ENCODE results near the gene SLC25A21.
"Not testable (repeated sequence)": the region's sequence is repeated elsewhere in the genome, so short reads cannot be mapped to it uniquely, and the experiment has no call there.

Gene SLC25A21

DNA sequence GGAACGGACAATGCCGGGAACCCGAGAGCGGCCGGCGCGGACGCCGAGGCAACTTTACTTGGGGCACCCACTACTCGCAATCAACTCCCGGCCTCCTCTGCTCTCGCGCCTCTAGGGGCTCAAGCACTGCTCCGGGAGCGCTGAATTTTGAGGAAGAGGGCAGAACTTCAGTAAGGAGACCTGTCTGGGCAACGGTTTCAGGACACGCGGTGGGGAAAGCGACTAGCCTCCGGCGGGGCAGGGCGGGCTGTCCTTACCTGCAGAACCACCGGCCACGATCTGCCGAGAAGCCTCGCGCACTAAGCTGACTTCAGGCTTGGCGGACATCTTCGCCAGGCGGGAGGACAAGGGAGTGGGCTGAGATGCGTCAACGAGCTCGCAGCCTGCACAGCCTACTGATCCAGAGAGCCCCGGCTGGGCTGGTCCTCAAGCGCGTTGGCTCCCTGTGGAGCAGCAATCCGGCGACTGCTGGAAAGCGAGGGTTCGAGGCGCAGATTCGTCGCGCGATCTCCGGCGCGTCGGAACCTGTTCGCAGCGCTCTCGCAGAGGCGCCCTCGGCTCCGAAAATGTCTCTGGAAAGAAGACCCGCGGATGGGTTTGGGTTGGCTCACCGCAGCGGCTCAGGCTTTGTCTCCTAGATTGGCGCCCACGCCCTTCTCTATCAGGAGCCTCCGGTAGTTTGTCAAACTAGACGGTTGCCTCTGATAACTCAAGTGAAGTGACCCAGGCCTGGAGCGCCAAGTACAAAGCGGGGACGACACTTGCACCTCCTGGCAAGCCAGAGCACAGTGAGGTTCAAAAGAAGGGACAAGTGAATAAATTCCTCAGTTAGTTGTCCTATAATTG lies at the start of gene SLC25A21:
Gene SLC25A21 (minus strand): TSS at position 583 of the 846 bp plus-strand sequence.
- DNase-seq, result no peak

DNA sequence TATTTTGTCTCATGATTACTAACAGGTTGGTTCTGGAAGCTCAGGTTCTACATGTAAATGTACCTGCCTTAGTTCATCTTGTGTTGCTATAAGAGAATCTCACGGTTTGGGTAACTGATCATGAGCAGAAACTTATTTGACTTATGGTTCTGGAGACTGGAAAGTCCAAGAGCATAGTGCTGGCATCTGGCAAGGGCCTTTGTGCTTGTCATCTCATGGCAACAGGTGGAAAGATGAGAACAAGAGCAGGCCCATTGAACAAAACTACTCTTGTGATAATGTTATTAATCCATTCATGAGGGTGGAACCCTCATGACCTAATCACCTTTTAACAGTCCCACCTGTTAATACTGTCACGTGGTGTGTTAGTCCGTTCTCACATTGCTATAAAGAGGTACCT lies 48.7 kb upstream of the SLC25A21 start:
- no peak for DNase-seq

DNA sequence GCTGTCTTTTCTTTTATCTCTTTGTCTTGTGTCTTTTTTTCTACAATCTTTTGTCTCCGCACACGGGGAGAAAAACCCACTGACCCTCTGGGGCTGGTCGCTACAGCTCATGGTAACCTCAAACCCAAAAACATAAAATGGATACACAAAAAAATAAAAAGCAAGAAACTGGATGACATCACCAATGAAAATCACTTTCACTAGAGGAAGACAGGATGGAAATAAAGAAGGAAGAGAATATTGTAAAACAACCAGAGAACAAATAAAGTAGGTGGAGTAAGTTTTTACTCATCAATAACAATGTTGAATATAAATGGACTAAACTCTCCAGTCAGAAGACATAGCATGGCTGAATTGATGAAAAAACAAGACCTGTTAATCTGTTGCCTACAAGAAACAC lies 42.9 kb upstream of the SLC25A21 start:
- no peak for DNase-seq

DNA sequence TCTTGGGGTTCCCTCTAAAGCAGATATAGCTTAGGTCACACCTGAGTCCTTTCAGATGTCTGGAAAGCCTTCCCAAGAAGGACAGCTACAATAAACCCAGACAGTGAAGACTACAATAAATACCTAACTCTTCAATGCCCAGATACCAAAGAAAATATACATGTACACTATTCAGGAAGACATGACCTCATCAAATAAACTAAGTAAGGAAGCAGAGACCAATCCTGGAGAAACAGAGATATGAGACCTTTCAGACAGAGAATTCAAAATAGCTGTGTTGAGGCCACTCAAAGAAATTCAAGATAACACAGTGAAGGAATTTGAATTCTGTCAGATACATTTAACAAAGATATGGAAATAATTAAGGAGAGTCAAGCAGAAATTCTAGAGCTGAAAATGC lies 40.6 kb upstream of the SLC25A21 start:
- no peak for DNase-seq

DNA sequence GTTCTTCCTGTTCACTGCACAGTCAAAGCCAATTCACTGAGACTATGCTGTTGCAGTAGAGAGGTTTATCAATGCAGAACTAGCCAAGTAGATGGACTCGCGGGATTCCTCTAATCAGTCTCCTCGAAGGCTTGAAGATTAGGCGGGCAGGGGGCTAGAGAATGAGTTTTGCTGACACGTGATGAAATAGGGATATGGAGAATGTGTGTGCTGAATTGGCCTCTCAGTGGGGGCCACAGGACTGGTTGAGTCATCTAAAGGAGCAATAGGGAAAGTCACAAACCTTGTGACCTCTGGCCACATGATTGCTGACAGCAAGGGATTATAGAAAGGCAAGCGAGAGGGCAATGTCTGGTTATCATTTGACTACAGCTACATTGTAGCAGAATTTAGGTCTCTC lies 38.0 kb upstream of the SLC25A21 start:
- no peak for DNase-seq

DNA sequence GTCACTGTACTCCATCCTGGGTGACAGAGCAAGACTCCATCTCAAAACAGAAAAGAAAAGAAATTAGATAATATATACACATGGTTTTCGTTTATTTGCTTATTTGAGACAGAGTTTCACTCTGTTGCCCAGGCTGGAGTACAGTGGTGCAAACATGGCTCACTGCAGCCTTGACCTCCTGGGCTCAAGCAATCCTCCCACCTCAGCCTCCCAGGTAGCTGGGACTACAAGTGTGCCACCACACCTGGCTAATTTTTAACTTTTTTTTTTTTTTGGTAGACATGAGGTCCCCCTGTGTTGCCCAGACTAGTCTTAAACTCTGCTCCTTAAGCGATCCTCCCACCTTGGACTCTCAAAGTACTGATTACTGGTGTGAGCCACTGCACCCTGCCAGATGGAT lies 37.2 kb upstream of the SLC25A21 start:
- not testable (repeated sequence) for DNase-seq

DNA sequence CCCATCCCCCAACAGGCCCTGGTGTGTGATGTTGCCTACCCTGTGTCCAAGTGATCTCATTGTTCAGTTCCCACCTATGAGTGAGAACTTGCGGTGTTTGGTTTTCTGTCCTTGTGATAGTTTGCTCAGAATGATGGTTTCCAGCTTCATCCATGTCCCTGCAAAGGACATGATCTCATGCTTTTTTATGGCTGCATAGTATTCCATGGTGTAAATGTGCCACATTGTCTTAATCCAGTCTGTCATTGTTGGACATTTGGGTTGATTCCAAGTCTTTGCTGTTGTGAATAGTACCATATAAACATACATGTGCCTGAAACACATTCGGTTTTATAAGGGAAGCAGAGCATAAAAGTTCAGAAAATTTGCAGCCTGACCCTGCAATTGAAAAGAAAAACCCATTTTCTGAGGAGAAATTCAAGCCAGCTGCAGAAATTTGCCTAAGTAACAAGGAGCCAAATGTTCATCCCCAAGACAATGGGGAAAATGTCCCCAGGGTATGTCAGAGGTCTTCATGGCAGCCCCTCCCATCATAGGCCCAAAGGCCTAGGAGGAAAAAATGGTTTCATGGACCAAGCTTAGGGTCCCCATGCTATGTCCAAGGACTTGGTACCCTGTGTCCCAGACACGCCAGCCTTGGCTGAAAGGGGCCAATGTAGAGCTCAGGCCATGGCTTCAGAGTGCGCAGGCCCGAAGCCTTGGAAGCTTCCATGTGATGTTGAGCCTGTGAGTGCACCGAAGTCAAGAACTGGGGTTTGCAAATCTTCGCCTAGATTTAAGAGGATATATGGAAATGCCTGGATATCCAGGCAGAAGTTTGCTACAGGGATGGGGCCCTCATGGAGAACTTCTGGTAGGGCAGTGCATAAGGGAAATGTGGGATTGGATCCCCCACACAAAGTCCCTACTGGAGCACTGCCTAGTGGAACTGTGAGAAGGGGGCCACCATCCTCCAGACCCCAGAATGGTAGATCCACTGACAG lies 33.5 kb upstream of the SLC25A21 start:
- DNase-seq, result not testable (repeated sequence)

DNA sequence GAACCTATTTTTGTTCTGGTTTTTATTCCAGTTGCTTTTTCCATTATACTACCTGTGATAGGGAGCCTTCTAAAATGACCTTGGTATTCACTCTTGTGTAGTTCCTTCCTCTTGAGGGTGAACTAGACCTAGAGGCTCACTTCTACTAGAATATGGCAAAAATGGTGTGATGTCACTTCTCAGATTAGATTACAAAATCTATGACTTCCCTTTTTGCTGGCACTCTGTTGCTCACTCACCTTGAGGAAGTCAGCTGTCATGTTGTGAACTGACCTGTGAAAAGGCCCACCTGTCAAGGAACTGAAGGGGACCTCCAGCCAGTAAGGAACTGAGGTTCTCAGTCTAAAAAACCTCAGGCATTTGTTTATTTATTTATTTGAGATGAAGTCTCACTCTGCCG lies 31.0 kb upstream of the SLC25A21 start:
- DNase-seq, result no peak

DNA sequence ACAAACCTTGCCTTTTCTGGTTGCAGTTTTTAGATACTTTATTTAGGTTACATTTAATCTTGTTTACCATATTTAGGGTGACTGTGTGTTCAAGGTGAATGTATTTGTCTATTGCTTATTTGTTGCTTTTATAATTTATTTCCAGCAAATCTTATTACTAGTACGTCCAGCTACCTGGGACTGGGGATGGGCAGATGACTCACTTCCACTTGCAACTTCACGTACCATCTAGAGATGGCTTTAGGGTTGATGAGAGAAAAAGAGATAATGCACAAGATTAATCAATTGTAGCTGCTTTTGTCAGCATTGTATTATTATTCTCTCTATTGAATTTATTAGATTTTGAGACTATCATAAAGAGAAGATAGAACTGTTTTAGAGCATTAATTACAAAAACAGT lies 30.4 kb upstream of the SLC25A21 start:
- no peak for DNase-seq

DNA sequence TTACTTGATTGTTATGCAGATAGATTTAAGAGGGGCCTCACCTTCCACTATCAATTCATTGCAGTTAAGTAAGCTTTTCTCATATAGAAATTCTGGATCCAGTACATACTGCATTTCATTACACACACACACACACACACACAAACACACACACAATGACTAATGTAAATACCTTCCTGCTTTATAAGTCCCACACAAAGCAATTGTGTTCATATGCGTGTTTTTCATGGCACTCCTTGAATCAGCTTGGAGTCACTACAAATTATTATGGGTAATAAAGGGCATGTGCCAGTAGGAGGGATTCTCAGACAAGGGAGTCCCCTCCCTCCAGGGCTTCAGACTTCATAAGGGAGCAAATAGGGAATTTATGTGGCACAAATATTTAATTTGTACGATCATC lies 29.9 kb upstream of the SLC25A21 start:
- DNase-seq, result no peak

DNA sequence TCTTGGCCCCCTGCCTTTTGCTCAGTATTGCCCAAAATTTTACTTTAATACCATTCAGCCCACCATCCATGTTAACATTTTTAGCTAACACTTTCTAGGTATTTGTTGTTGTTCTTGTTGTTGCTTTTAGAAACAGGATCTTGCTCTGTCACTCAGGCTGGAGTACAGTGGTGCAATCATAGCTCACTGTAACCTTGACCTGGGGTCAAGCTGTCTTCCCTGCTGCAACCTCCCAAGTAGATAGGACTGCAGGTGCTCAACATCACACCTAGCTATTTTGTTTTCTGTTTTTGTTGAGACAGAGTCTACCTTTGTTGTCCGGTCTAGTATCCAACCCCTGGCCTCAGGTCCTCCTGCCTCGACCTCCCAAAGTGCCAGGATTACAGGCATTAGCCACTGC lies 29.3 kb upstream of the SLC25A21 start:
- DNase-seq, result no peak

DNA sequence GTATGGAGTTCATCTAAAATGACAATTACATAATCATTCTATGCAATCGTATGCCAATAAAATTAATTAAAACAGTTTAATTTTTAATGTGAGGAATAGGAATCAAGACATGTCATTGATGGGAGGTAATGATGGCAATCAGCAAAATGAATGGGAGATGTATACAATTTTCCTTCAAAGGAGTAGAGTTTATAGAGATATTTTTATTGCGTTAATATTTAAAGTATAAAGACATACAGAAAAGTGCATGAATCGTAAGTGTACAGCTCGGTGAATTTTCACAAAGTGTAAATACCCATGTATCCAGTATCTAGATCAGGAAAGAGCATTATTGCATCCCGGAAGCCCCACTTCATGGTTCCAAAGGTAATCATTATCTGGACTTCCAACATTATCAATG lies 26.5 kb upstream of the SLC25A21 start:
- DNase-seq, result no peak

DNA sequence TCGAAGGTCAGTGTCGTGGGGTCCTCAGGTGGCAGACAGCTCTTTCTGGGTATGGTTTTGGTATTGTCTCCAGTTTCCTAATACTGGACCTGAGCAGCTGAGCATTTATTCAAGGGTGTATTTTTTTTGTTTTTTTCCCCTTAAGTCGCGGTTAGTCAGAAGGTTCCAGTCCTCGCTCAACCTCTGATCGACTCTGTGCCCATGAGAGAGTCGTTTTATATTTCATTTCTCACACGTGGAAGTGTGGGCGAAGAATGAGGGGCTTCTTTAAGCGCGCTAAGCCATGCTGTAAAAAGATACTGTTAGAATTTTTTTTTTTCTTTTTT lies 25.8 kb upstream of the SLC25A21 start:
- no peak for DNase-seq

DNA sequence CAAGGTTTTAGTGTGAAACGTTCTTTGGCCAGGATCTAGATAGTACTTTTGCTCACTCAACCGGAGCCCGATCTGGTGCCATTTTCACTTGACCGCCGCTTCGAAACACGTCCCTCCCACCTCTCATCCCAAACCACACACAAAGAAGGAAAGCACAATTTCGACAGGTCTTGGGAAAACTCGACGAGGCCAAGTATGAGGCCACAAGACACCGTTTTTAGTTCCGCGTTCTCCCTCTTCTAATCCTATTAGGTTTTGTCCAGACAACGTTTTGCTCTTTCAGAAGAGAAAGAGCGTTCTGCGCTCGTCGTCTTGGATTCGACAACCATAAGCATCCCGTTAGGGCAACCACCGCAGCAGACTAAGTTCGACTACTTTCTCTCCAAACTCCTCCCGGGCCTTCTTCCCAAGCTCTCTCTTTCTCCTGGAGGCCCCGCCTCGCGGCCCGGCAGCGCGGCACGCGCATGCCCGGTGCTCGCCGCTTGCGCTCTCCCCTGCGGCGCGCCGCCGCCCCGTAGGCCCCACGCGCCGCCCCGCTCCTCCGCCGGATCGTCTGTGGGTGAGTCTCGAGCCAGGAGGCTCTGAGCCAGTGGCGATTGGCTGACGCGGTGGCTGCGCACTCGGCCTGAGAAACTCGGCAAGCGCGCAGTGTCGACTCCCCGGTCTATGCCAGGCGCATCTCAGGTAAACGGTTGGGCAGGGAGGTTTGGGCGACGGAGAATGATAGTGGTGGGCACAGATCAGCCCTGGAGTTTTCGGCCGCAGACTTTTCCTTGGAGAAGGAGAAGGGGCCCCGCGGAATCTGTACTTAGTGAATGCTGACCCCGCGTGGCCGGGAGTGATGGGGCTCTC lies 25.2 kb upstream of the SLC25A21 start, which contains the start of gene MIPOL1:
Gene MIPOL1 (plus strand): TSS at position 517 of the 852 bp plus-strand sequence. CDS start 49,952 bp downstream, outside the sequence.
- DNase-seq, result no peak

DNA sequence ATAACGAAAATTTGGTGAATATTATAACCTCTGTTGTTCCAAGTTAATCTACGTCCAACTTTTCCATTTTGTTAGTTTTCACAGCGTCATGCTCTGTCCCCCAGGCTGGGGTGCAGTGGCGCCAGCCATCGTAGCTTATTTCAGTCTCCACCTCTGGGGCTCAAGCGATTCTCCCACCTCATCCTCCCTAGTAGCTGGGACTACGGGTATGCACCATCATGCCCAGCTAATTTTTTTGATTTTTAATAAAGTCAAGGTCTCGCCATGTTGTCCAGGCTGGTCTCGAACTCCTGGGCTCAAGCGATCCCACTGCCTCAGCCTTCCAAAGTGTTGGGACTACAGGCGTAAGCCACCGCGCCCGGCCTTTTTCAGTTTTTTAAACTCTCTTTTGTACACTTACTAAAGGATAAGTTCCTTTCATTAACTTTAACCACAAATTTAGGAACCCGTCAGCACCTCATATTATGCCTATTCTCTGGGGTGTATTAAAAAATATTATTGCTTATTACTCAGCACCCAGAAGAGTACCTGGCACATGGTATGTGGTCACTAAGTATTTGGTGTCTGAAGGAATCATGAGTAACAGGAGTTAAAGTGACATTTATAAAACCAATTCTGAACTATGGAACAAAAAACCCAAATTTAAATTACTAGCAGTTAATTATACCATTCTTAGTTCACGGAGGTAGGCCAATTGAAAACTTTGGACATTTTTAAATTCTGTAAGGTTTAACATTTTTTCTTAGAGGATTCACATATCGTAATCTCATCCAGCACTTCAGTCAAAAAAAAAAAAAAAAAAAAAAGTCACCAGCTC lies 24.4 kb upstream of the SLC25A21 start:
- DNase-seq, result no peak

DNA sequence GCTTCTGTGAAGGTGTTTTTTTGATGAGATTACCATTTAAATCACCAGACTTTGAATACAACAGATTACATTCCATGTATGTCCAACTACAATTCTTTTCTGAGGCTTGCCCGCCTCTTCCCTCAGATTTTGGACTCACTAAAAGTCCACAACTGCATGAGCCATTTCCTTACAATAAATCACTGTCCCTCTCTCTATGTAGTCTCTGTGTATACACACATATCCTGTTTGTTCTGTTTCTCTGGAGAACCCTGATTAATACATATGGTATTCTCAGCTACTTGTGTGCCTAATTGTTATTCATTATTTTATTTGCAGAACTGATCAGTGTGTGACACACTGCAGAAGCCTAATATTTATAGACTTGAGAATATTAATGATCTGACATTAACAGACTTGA lies 22.9 kb upstream of the SLC25A21 start:
- DNase-seq, result no peak

DNA sequence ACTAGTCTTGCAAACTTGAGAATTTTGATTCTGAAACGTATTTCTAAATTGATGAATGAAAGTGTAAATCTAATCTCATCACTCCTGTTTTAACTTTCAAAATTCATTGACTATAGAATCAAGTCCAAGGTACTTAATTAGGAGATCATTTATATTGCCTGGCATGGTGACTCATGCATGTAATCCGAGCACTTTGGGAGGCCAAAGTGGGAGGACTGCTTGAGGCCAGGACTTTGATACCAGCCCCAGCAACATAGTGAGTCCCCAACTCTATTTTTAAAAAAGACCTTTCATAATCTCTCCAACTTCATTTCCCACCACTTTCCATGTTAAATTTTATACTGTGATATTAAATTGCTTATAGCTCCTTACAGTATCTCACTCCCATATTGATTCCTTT lies 22.3 kb upstream of the SLC25A21 start:
- DNase-seq, result no peak

DNA sequence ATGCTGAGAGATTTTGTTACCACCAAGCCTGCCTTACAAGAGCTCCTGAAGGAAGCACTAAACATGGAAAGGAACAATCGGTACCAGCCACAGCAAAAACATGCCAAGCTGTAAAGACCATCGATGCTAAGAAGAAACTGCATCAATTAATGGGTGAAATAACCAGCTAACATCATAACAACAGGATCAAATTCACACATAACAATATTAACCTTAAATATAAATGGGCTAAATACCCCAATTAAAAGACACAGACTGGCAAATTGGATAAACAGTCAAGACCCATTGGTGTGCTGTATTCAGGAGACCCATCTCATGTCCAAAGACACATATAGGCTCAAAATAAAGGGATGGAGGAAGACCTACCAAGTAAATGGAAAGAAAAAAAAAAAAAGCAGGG lies 17.3 kb upstream of the SLC25A21 start:
- not testable (repeated sequence) for DNase-seq

DNA sequence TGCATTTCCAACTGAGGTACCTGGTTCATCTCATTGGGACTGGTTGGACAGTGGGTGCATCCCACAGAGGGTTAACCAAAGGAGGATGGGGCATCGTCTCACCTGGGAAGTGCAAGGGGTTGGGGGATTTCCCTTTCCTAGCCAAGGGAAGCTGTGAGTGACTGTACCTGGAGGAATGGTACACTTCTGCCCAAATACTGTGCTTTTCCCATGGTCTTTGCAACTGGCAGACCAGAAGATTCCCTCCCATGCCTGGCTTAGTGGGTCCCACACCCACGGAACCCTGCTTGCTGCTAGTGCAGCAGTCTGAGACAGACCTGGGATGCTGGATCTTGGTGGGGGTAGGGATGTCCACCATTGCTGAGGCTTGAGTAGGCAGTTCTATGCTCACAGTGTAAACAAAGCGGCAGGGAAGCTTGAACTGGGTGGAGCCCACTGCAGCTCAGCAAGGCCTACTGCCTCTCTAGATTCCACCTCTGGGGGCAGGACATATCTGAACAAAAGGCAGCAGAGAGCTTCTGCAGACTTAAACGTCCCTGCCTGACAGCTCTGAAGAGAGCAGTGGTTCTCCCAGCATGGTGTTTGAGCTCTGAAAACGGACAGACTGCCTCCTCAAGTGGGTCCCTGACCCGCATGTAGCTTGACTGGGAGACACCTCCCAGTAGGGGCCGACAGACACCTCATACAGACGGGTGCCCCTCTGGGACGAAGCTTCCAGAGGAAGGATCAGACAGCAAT lies 15.6 kb upstream of the SLC25A21 start:
- DNase-seq, result not testable (repeated sequence)

DNA sequence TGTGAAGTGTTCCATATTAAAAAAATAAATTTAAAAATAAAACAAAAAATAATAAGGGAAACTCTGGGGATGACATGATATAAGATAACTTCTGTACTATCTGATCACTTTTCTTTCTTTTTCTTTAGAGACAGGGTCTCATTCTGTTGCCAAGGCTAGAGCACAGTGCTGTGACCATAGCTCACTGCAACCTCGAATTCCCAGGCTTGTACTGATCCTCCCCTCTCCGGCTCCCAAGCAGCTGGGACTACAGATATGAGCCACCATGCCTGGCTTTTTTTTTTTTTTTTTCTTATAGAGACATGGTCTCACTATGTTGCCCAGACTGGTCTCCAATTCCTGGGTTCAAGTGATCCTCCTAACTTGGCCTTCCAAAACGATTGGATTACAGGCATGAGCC lies 14.9 kb upstream of the SLC25A21 start:
- no peak for DNase-seq

DNA sequence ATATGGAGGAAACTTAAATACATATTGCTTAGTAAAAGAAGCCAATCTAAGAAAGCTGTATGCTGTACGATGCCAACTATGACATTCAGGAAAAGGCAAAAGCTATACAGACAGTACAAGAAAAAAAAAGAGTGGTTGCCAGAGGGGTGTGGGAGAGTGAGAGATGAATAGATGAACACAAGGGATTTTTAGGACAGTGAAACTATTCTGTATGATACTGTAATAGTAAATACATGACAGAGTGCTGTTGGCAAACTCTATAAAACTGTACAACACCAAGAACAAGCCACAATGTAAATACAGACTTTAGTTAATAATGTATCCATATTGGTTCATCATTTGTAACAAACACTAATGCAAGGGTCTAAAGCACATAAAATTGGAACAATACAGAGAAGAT lies 14.5 kb upstream of the SLC25A21 start:
- no peak for DNase-seq
